Calu3 (cell line): ENCODE data around the gene HLA-C. TPM values are rescaled to one million over a fixed set of nuclear protein-coding genes. Genes with fewer than 3 reads are reported as not detected.
"Not testable (repeated sequence)": the region's sequence is repeated elsewhere in the genome, so short reads cannot be mapped to it uniquely, and the experiment has no call there.

ENCODE experiments used
- BruUV-seq: library from RNA; stranded (reverse); fragments of 400-500 nt; replicated peaks from 2 replicates; lab custom pipeline; 2021; lab: Mats Ljungman, UMichigan
- CTCF ChIA-PET: fragments of 300-600 bp; sonication (Branson Sonifier 250); formaldehyde crosslinking; loops from one replicate; lab custom pipeline; 2022; ENCODE audit warnings: antibody characterized with exemption; lab: Charles Lee
- DNase-seq: peaks from one replicate; pipeline ENCODE4 v3.0.0; 2022
- H3K27ac Mint-ChIP-seq: one replicate; pipeline ENCODE4 v1.8.0; 2022; ENCODE audit warnings: mixed read lengths; ENCODE audit not compliant: unreplicated experiment
- H3K27me3 Mint-ChIP-seq: one replicate; pipeline ENCODE4 v1.8.0; 2022; ENCODE audit warnings: mixed read lengths; ENCODE audit not compliant: unreplicated experiment
- H3K36me3 Mint-ChIP-seq: one replicate; pipeline ENCODE4 v1.8.0; 2022; ENCODE audit warnings: mild to moderate bottlenecking, moderate library complexity, mixed read lengths; ENCODE audit not compliant: insufficient read depth, unreplicated experiment
- H3K4me1 Mint-ChIP-seq: one replicate; pipeline ENCODE4 v1.8.0; 2022; ENCODE audit warnings: mild to moderate bottlenecking, low read depth, mixed read lengths; ENCODE audit not compliant: unreplicated experiment
- H3K4me3 Mint-ChIP-seq: one replicate; pipeline ENCODE4 v1.8.0; 2022; ENCODE audit warnings: mild to moderate bottlenecking, low read depth, moderate library complexity, mixed read lengths; ENCODE audit not compliant: unreplicated experiment
- H3K9me3 Mint-ChIP-seq: one replicate; pipeline ENCODE4 v1.8.0; 2022; ENCODE audit warnings: low read depth, mixed read lengths; ENCODE audit not compliant: unreplicated experiment
- CTCF ChIP-seq: fragments of 200-600 bp; IDR thresholded peaks from one replicate; pipeline ENCODE4 v1.8.0; 2022; ENCODE audit warnings: antibody characterized with exemption; ENCODE audit not compliant: unreplicated experiment
- intact Hi-C: fragments of 100-400 bp; cut with micrococcal nuclease; formaldehyde crosslinking; loops from one replicate; pipeline ENCODE4 v1.10.0; 2022; ENCODE audit not compliant: unreplicated experiment
- total RNA-seq: library from RNA; stranded (reverse); gene quantifications from 2 replicates; pipeline ENCODE4 v1.2.3, GENCODE V29; 2022

HLA-C gene
- total RNA-seq, 1 experiment from 2014 or later = 652 TPM

GRCh38 chr6:31243508-31243907, 28.4 kb downstream of the HLA-C start:
- BruUV-seq = no TSS peak
- H3K9me3 Mint-ChIP-seq = peaks cover 4% of the 10 kb centered on the region
- H3K4me1 Mint-ChIP-seq = peaks cover 14% of the 10 kb centered on the region
- no peak overlapping the region for H3K27ac Mint-ChIP-seq
- H3K27me3 Mint-ChIP-seq = no peaks in the 10 kb centered on the region
- H3K36me3 Mint-ChIP-seq = no peaks in the 10 kb centered on the region
- CTCF ChIA-PET = no interaction called here
- no peak for DNase-seq
- no peak for TF ChIP-seq CTCF
- intact Hi-C loops = no loop called here
- H3K4me3 Mint-ChIP-seq = no peak overlapping the region

DNA sequence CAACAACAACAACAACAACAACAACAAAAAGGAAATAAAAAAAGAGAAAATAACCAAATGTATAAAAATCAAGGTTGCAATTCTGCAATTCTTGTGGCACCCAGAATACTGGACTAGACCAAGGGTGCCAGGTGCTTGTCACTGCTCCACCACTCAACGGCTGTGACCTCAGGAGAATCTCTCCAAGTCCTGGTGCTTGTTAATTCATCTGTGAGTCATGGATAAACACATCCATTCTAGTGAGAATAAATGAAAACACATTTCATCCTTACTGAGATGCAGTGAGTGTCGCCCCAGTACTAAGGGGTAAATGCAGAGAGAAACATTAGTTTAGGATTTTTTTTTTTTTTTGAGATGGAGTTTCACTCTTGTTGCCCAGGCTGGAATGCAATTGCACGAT, 32.0 kb downstream of the HLA-C start:
- H3K27me3 Mint-ChIP-seq = peaks cover 21% of the 10 kb centered on the region
- intact Hi-C loops = no loop called here
- CTCF ChIA-PET = no interaction called here
- TF ChIP-seq CTCF = no peak
- BruUV-seq = no TSS peak
- no peaks in the 10 kb centered on the region for H3K36me3 Mint-ChIP-seq
- H3K4me1 Mint-ChIP-seq = no peaks in the 10 kb centered on the region
- H3K9me3 Mint-ChIP-seq = no peaks in the 10 kb centered on the region
- no peak for DNase-seq
- no peak overlapping the region for H3K4me3 Mint-ChIP-seq
- H3K27ac Mint-ChIP-seq = no peak overlapping the region

DNA sequence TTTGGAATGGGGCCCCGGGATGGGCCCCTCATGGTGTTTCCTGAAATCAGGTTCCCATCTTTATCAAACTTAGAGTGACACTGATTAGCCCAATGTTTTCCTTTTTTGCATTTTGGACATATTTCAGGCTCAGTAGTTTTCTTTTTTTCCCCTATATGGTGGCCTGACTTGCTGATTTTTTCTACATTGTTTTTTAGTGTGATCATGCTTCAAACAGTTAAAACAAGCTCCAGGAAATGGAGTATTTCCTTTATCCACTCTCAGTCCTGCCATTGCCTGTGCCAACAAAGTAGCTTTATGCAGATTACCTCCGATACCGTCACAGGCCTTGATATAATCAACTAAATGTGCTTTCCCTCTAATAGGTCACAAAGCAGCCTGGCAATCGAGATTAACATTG, 37.8 kb downstream of the HLA-C start:
- H3K27ac Mint-ChIP-seq, DNase-seq, H3K4me1 Mint-ChIP-seq, BruUV-seq, H3K36me3 Mint-ChIP-seq, H3K4me3 Mint-ChIP-seq, H3K9me3 Mint-ChIP-seq, intact Hi-C loops: not testable (repeated sequence)
- CTCF ChIA-PET = interaction anchor here (1.4 to 1.5 kb wide), 2 partner anchors 12 to 66 kb away, joined by 3 to 6 read pairs; no protein-coding TSS in a partner anchor
- peaks cover 68% of the 10 kb centered on the region for H3K27me3 Mint-ChIP-seq

DNA sequence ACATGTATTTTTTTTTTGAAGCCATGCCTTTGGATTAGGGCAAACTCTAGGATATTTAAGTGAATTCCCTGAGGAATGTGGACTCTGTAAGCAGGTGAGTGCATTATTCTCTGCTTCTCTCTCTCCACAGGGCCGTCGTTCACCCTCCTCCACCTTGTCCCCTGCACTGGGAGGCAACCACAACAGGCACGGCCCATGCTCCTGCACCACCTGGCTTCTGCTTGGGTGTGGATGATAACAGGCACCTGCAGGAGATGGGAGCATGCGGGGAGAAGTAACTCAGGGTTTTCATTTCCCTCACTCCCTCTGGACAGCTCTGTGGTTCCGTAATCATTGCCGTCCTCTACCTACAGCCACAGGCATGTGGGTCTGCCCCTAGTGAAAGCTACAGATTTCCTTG, 43.4 kb downstream of the HLA-C start:
- H3K27me3 Mint-ChIP-seq = peaks cover 56% of the 10 kb centered on the region
- no TSS peak for BruUV-seq
- H3K4me3 Mint-ChIP-seq = no peak overlapping the region
- no peaks in the 10 kb centered on the region for H3K36me3 Mint-ChIP-seq
- no peak for DNase-seq
- peaks cover 9% of the 10 kb centered on the region for H3K4me1 Mint-ChIP-seq
- intact Hi-C loops = no loop called here
- CTCF ChIA-PET = interaction anchor here (0.6 to 0.7 kb wide), 2 partner anchors 31 to 302 kb away, joined by 3 to 4 read pairs; no protein-coding TSS in a partner anchor
- H3K9me3 Mint-ChIP-seq = no peaks in the 10 kb centered on the region
- no peak overlapping the region for H3K27ac Mint-ChIP-seq
- no peak for TF ChIP-seq CTCF

GRCh38 chr6:31227143-31227542, 44.7 kb downstream of the HLA-C start:
- DNase-seq = no peak
- no peak overlapping the region for H3K4me3 Mint-ChIP-seq
- no peak for TF ChIP-seq CTCF
- no peak overlapping the region for H3K27ac Mint-ChIP-seq
- intact Hi-C loops = no loop called here
- CTCF ChIA-PET = interaction anchor here (0.6 to 1.0 kb wide), 3 partner anchors 24 to 197 kb away, joined by 3 to 9 read pairs (median 4); no protein-coding TSS in a partner anchor
- H3K27me3 Mint-ChIP-seq = peaks cover 45% of the 10 kb centered on the region
- BruUV-seq = no TSS peak
- H3K4me1 Mint-ChIP-seq = peaks cover 9% of the 10 kb centered on the region
- H3K9me3 Mint-ChIP-seq = no peaks in the 10 kb centered on the region
- H3K36me3 Mint-ChIP-seq = no peaks in the 10 kb centered on the region
